Ascending aorta (tissue), 2 donors: ENCODE results near the gene NUP37. TPM values are rescaled to one million over a fixed set of nuclear protein-coding genes. Genes with fewer than 3 reads are reported as not detected.
"Not testable (repeated sequence)": the region's sequence is repeated elsewhere in the genome, so short reads cannot be mapped to it uniquely, and the experiment has no call there.

Experiments used
- DNase-seq, 2 donors: peaks; one replicate each; pipeline ENCODE4 v3.0.0-alpha.2; 2019; ENCODE audit warnings: low spot score in 2 of 2
- H3K27ac ChIP-seq, 2 donors: fragments of 200-600 bp; sonication (generic); one replicate each; pipeline ENCODE4 v1.5.1; 2016 to 2017; ENCODE audit warnings: mild to moderate bottlenecking in 1 of 2
- H3K27me3 ChIP-seq: fragments of 200-600 bp; sonication (generic); one replicate; pipeline ENCODE4 v1.5.1; 2017
- H3K36me3 ChIP-seq, 2 donors: fragments of 200-600 bp; sonication (generic); one replicate each; pipeline ENCODE4 v1.5.1; 2016
- H3K4me1 ChIP-seq, 2 donors: fragments of 200-600 bp; sonication (generic); one replicate each; pipeline ENCODE4 v1.5.1; 2016 to 2017; ENCODE audit warnings: mild to moderate bottlenecking in 1 of 2
- H3K4me3 ChIP-seq, 2 donors: fragments of 200-600 bp; sonication (generic); one replicate each; pipeline ENCODE4 v1.5.1; 2016 to 2017; ENCODE audit warnings: mild to moderate bottlenecking in 1 of 2
- H3K9me3 ChIP-seq, 2 donors: fragments of 200-600 bp; sonication (generic); one replicate each; pipeline ENCODE4 v1.5.1; 2016
- intact Hi-C: fragments of 100-400 bp; cut with DNase I; formaldehyde crosslinking; loops from one replicate; pipeline ENCODE4 v1.15.1; 2023
- total RNA-seq: library from RNA; depleted of rRNA; stranded (reverse); fragments of >200 nt; gene quantifications from one replicate; pipeline ENCODE4 v1.1.0, GENCODE V29; 2016
- TF ChIP-seq, protein P1 (sequence below), 3 experiments: fragments of 200-600 bp in 2 of 3; fragments of 450-650 bp in 1 of 3; sonication (generic) in 2 of 3; IDR thresholded peaks; one replicate each; pipeline ENCODE4 v1.5.1; 2016 to 2019; ENCODE audit warnings: antibody characterized with exemption in 3 of 3, mild to moderate bottlenecking in 1 of 3, moderate library complexity in 1 of 3

The NUP37 gene
- total RNA-seq, 1 donor from 2014 or later: 66.9 TPM

DNA sequence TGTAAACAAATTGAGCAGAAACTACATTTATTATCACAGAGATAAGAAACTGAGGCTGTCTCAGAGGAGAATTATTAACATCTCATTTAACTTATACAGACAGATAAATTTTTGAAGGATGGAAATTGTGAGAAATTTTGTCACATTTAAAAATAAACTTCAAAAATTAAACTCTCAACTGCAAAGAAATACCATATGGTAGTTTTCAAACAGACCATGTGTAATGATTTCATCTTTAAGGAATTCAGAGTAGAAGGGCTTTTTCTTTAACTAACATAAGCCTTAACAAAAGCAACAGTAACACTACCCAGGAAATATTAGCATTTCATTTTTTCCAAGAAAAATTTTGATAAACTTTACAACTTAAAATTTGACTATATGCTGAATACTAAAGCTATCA is 26.6 kb downstream of the NUP37 start:
- TF ChIP-seq, protein P1, sequence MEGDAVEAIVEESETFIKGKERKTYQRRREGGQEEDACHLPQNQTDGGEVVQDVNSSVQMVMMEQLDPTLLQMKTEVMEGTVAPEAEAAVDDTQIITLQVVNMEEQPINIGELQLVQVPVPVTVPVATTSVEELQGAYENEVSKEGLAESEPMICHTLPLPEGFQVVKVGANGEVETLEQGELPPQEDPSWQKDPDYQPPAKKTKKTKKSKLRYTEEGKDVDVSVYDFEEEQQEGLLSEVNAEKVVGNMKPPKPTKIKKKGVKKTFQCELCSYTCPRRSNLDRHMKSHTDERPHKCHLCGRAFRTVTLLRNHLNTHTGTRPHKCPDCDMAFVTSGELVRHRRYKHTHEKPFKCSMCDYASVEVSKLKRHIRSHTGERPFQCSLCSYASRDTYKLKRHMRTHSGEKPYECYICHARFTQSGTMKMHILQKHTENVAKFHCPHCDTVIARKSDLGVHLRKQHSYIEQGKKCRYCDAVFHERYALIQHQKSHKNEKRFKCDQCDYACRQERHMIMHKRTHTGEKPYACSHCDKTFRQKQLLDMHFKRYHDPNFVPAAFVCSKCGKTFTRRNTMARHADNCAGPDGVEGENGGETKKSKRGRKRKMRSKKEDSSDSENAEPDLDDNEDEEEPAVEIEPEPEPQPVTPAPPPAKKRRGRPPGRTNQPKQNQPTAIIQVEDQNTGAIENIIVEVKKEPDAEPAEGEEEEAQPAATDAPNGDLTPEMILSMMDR (IDR thresholded peaks at IDR 0.05): no peak
- Histone ChIP-seq H3K4me3 (no peak overlapping the region), H3K9me3 (no peaks in the 10 kb centered on the region), H3K4me1 (no peaks in the 10 kb centered on the region), H3K27me3 (no peaks in the 10 kb centered on the region), H3K27ac (no peak overlapping the region), H3K36me3 (peaks cover 0 to 11% of the 10 kb centered on the region in 2 donors)
- no peak for DNase-seq
- intact Hi-C loops: loop anchor here (10.0 kb wide), 1 partner anchor 671 kb away; no protein-coding TSS in a partner anchor

DNA sequence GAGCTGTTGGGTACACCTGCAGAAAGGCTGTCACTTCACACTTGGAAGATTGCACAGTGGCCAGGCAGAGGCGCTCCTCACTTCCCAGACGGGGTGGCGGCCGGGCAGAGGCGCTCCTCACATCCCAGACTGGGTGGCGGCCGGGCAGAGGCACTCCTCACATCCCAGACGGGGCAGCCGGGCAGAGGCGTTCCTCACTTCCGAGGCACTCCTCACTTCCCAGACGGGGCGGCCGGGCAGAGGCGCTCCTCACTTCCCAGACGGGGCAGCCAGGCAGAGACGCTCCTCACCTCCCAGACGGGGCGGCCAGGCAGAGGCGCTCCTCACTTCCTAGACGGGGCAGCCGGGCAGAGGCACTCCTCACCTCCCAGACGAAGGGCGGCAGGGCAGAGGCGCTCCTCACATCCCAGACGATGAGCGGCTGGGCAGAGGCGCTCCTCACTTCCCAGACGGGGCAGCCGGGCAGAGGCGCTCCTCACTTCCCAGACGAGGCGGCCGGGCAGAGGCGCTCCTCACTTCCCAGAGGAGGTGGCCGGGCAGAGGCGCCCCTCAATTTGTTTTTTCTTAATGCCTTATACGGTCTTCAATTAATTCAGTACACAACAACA is 30.6 kb downstream of the NUP37 start:
- intact Hi-C loops, H3K4me1 ChIP-seq, H3K9me3 ChIP-seq, H3K4me3 ChIP-seq, DNase-seq, H3K27me3 ChIP-seq, H3K27ac ChIP-seq: not testable (repeated sequence)
- H3K36me3 ChIP-seq: peaks cover 4 to 14% of the 10 kb centered on the region in 2 donors

DNA sequence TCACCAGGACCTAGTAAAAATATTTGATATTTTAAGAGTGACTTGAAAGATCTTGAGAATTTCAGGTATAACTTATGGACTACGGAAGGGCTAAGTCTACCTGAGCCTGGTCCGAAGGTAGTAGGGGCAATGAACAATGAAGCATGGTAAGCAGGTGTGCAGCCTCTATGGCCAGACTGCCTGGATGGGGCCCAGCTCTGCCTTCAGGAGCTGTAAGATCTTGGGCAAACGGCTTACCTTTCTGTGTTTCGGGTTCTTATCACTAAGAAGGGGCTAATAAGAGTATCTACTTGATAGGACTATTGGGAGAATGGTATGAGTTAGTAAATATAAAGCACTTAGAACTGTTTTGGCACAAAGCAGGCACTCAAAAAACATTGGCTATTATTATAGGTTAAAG is 39.1 kb downstream of the NUP37 start:
- no peak overlapping the region for H3K4me3 ChIP-seq
- no peak overlapping the region for H3K27ac ChIP-seq
- no peaks in the 10 kb centered on the region for H3K27me3 ChIP-seq
- no peaks in the 10 kb centered on the region for H3K4me1 ChIP-seq
- H3K9me3 ChIP-seq: no peaks in the 10 kb centered on the region
- peaks cover 18 to 36% of the 10 kb centered on the region in 2 donors for H3K36me3 ChIP-seq
- intact Hi-C loops: no loop called here
- TF ChIP-seq, protein P1 (IDR thresholded peaks at IDR 0.05): no peak
- no peak for DNase-seq

DNA sequence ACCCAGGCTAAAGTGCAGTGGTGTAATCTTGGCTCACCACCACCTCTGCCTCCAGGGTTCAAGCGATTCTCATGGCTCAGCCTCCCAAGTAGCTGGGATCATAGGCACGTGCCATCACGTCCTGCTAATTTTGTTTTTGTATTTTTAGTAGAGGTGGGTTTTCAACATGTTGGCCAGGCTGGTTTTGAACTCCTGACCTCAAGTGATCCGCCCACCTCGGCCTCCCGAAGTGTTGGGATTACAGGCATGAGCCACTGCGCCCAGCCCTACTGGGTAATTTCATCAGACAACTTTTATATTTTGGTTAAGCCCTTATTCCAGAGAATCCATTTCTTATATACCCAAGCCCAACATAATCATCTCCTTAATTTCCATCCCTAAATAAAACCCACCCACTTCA is 47.8 kb downstream of the NUP37 start:
- intact Hi-C loops, DNase-seq: not testable (repeated sequence)

DNA sequence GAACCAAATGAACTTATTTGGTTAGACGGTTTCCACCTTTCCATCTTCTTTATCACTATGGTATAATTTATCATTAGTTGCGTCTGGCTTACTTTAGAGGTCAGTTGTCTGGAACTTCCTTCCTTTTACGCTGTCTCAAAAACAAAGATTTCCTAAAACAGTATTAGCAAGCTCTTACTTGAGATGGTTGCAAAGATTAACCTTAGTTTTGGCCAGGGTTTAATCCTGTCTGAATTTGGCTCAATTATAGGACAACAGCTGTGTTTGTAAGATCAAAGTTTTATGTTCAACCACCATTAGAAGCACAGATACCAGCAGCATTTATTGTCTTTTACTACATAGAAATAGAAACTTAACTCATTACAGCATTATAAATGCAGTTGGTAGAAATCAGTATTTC is 50.2 kb downstream of the NUP37 start:
- Histone ChIP-seq H3K4me3 (no peak overlapping the region), H3K27ac (no peak overlapping the region)
- intact Hi-C loops: no loop called here

More for the DNA sequence above, 47.8 kb downstream of the NUP37 start:
- H3K4me3 ChIP-seq, H3K4me1 ChIP-seq, H3K9me3 ChIP-seq, H3K27me3 ChIP-seq, H3K27ac ChIP-seq: not testable (repeated sequence)
- peaks cover 4 to 16% of the 10 kb centered on the region in 2 donors for H3K36me3 ChIP-seq

DNA sequence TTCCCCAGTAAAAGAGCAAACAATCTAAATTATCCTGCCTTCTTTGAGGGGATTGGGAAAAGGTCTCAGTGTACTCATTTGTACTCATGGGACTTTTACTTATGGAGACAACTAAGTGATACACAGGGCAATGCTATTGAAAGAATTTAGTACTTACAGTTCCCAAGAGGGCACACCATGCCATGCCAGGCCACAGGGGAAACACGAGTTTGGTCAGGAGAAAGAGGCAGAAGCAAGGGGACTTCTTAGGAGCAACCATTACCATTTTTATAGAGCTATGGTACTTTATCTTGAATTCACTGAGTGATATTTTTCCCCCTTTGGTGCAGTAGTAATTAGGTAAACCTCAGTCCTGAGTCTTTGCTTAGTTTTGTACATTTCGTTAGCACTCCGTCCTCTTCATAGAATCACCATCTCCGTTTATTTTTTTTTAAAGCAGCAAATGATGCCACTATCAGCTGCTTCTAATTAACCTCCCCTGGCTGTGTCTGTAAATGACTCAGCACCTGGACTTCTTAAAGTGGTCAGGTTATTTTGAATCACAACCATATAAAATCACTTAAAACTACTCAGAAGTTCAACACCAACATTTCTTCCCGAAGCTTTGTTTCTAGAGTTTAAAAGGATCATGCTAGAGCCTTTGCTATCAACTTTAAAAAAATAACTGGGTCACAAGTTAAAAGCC is 52.2 kb downstream of the NUP37 start:
- DNase-seq: no peak
- intact Hi-C loops: no loop called here
- Histone ChIP-seq H3K9me3 (no peaks in the 10 kb centered on the region), H3K27me3 (no peaks in the 10 kb centered on the region), H3K4me3 (no peak overlapping the region), H3K36me3 (no peaks in the 10 kb centered on the region), H3K27ac (no peak overlapping the region), H3K4me1 (no peaks in the 10 kb centered on the region)
- TF ChIP-seq, protein P1 (IDR thresholded peaks at IDR 0.05): no peak

More for the DNA sequence above, 50.2 kb downstream of the NUP37 start:
- Histone ChIP-seq H3K9me3 (no peaks in the 10 kb centered on the region), H3K4me1 (no peaks in the 10 kb centered on the region), H3K36me3 (peaks cover 0 to 6% of the 10 kb centered on the region in 2 donors), H3K27me3 (no peaks in the 10 kb centered on the region)
- TF ChIP-seq, protein P1 (IDR thresholded peaks at IDR 0.05): no peak
- no peak for DNase-seq
